ENCODE measurements around the gene RECK. TPM values are rescaled to one million over a fixed set of nuclear protein-coding genes. Genes with fewer than 3 reads are reported as not detected.

The RECK gene
- total RNA-seq, 1 donor from 2014 or later = 25.7 TPM

- no peak for DNase-seq (ENCODE audit: extremely low spot score, unreplicated experiment)
- Mint-ChIP-seq H3K27ac (ENCODE audit: unreplicated experiment) (peak overlapping the region; percentile 28), H3K36me3 (ENCODE audit: unreplicated experiment) (peaks cover 16% of the 10 kb centered on the region), H3K4me3 (ENCODE audit: unreplicated experiment) (no peak overlapping the region), H3K4me1 (ENCODE audit: unreplicated experiment) (peaks cover 52% of the 10 kb centered on the region), H3K9me3 (ENCODE audit: unreplicated experiment) (peaks cover 12% of the 10 kb centered on the region), H3K27me3 (ENCODE audit: unreplicated experiment) (no peaks in the 10 kb centered on the region)
- no peak for TF ChIP-seq CTCF (IDR thresholded peaks at IDR 0.05)
These were observed 107.9 kb downstream of the RECK start for GRCh38 chr9:36144309-36145232.

- Mint-ChIP-seq H3K36me3 (ENCODE audit: unreplicated experiment) (peaks cover 18% of the 10 kb centered on the region), H3K27ac (ENCODE audit: unreplicated experiment) (no peak overlapping the region), H3K9me3 (ENCODE audit: unreplicated experiment) (peaks cover 12% of the 10 kb centered on the region), H3K4me3 (ENCODE audit: unreplicated experiment) (no peak overlapping the region), H3K27me3 (ENCODE audit: unreplicated experiment) (no peaks in the 10 kb centered on the region), H3K4me1 (ENCODE audit: unreplicated experiment) (peaks cover 56% of the 10 kb centered on the region)
- no peak for DNase-seq (ENCODE audit: extremely low spot score, unreplicated experiment)
- TF ChIP-seq CTCF (IDR thresholded peaks at IDR 0.05) = no peak
These were observed 109.3 kb downstream of the RECK start for GRCh38 chr9:36145970-36146369.

- Mint-ChIP-seq H3K9me3 (ENCODE audit: unreplicated experiment) (peaks cover 12% of the 10 kb centered on the region), H3K36me3 (ENCODE audit: unreplicated experiment) (peaks cover 18% of the 10 kb centered on the region), H3K27ac (ENCODE audit: unreplicated experiment) (no peak overlapping the region)
These were observed 109.9 kb downstream of the RECK start for GRCh38 chr9:36146651-36147050.

GRCh38 chr9:36147441-36148175 lies 110.9 kb downstream of the RECK start:
- TF ChIP-seq CTCF (IDR thresholded peaks at IDR 0.05) = no peak
- H3K9me3 Mint-ChIP-seq (ENCODE audit: unreplicated experiment) = peaks cover 12% of the 10 kb centered on the region
- H3K27ac Mint-ChIP-seq (ENCODE audit: unreplicated experiment) = no peak overlapping the region
- no peaks in the 10 kb centered on the region for H3K27me3 Mint-ChIP-seq (ENCODE audit: unreplicated experiment)
- no peak for DNase-seq (ENCODE audit: extremely low spot score, unreplicated experiment)
- H3K4me3 Mint-ChIP-seq (ENCODE audit: unreplicated experiment) = no peak overlapping the region
- peaks cover 52% of the 10 kb centered on the region for H3K4me1 Mint-ChIP-seq (ENCODE audit: unreplicated experiment)
- peaks cover 18% of the 10 kb centered on the region for H3K36me3 Mint-ChIP-seq (ENCODE audit: unreplicated experiment)

More at GRCh38 chr9:36146651-36147050, 109.9 kb downstream of the RECK start:
- Mint-ChIP-seq H3K4me1 (ENCODE audit: unreplicated experiment) (peaks cover 54% of the 10 kb centered on the region), H3K4me3 (ENCODE audit: unreplicated experiment) (no peak overlapping the region), H3K27me3 (ENCODE audit: unreplicated experiment) (no peaks in the 10 kb centered on the region)
- no peak for TF ChIP-seq CTCF (IDR thresholded peaks at IDR 0.05)
- no peak for DNase-seq (ENCODE audit: extremely low spot score, unreplicated experiment)

Data from osteocyte (in vitro differentiated cells).